ENCODE data around the gene CLDN6. TPM values are rescaled to one million over a fixed set of nuclear protein-coding genes. Genes with fewer than 3 reads are reported as not detected.
A peak's percentile ranks its signal among the peaks of the same experiment; 100 is the strongest.

Gene CLDN6
- total RNA-seq, 1 donor from 2014 or later: not detected

- no peaks in the 10 kb centered on the region for H3K36me3 ChIP-seq
- H3K27me3 ChIP-seq: no peaks in the 10 kb centered on the region
- H3K27ac ChIP-seq: no peak overlapping the region
- no peak for DNase-seq (ENCODE audit: extremely low spot score in 2 of 2)
- intact Hi-C loops (cut with DNase I): no loop called here
- peaks cover 34% of the 10 kb centered on the region for H3K4me1 ChIP-seq
- no peaks in the 10 kb centered on the region for H3K9me3 ChIP-seq
- TF ChIP-seq POLR2A (IDR thresholded peaks at IDR 0.05) (no peak), POLR2AphosphoS5 (IDR thresholded peaks at IDR 0.05; ENCODE audit: insufficient read depth in 1 of 2, low read depth in 1 of 2) (no peak)
- TF ChIP-seq, protein P1, sequence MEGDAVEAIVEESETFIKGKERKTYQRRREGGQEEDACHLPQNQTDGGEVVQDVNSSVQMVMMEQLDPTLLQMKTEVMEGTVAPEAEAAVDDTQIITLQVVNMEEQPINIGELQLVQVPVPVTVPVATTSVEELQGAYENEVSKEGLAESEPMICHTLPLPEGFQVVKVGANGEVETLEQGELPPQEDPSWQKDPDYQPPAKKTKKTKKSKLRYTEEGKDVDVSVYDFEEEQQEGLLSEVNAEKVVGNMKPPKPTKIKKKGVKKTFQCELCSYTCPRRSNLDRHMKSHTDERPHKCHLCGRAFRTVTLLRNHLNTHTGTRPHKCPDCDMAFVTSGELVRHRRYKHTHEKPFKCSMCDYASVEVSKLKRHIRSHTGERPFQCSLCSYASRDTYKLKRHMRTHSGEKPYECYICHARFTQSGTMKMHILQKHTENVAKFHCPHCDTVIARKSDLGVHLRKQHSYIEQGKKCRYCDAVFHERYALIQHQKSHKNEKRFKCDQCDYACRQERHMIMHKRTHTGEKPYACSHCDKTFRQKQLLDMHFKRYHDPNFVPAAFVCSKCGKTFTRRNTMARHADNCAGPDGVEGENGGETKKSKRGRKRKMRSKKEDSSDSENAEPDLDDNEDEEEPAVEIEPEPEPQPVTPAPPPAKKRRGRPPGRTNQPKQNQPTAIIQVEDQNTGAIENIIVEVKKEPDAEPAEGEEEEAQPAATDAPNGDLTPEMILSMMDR (IDR thresholded peaks at IDR 0.05): no peak
- no peak overlapping the region for H3K4me3 ChIP-seq
Measured at GRCh38 chr16:3062553-3062952, 44.6 kb upstream of the CLDN6 start.

- no peak for DNase-seq (ENCODE audit: extremely low spot score in 2 of 2)
- no peaks in the 10 kb centered on the region for H3K9me3 ChIP-seq
- H3K27ac ChIP-seq: no peak overlapping the region
- no peak overlapping the region for H3K4me3 ChIP-seq
- TF ChIP-seq POLR2A (IDR thresholded peaks at IDR 0.05) (no peak), POLR2AphosphoS5 (IDR thresholded peaks at IDR 0.05; ENCODE audit: insufficient read depth in 1 of 2, low read depth in 1 of 2) (no peak)
- TF ChIP-seq, protein P1 (IDR thresholded peaks at IDR 0.05): no peak
- H3K27me3 ChIP-seq: no peaks in the 10 kb centered on the region
- H3K4me1 ChIP-seq: peaks cover 27% of the 10 kb centered on the region
- intact Hi-C loops (cut with DNase I): no loop called here
- H3K36me3 ChIP-seq: no peaks in the 10 kb centered on the region
Measured at GRCh38 chr16:3060339-3061127, 42.5 kb upstream of the CLDN6 start.

DNA sequence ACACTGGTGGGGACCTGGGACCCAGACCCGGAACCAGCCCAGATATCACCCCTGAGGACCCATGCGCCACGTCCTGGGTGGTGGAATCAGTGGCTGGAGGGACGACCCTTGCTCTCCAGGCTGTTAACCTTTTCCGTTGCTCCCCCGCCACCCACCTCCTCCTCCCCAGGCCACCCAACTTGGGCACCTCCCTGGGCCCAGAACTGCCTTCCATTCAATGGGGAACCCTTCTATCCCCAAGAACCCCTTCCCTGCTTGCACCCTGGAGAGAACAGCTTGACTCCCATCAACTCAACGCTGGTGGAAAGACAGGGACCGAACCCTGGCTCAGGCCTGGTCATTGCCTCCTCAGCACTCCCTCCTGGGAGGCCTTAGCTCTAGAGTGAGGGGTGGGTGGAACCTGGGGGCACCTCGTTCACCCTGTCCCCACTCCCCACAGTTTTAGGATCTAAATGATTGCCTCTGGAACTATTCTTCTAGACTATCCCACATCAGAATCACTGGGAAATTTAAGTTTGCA is 41.8 kb upstream of the CLDN6 start:
- intact Hi-C loops (cut with DNase I): loop anchor here (5.0 kb wide), 2 partner anchors 53 to 103 kb away; partner anchors contain the start of gene ZNF205

GRCh38 chr16:3059041-3059722 is 41.2 kb upstream of the CLDN6 start:
- Histone ChIP-seq H3K9me3 (no peaks in the 10 kb centered on the region), H3K27ac (peak overlapping the region; percentile 76), H3K36me3 (no peaks in the 10 kb centered on the region), H3K27me3 (no peaks in the 10 kb centered on the region), H3K4me1 (peaks cover 19% of the 10 kb centered on the region), H3K4me3 (peak overlapping the region; percentile 78 to 80)
- no peak for TF ChIP-seq POLR2A (IDR thresholded peaks at IDR 0.05)
- peak in 1 of 2 donors; percentile 36 for TF ChIP-seq POLR2AphosphoS5 (IDR thresholded peaks at IDR 0.05; ENCODE audit: insufficient read depth in 1 of 2, low read depth in 1 of 2)
- TF ChIP-seq, protein P1 (IDR thresholded peaks at IDR 0.05): peak; percentile 92 to 96 (median 95)
- intact Hi-C loops (cut with DNase I): loop anchor here (5.0 kb wide), 2 partner anchors 53 to 103 kb away; partner anchors contain the start of gene ZNF205
- DNase-seq (ENCODE audit: extremely low spot score in 2 of 2): no peak

More for the DNA sequence above, 41.8 kb upstream of the CLDN6 start:
- Histone ChIP-seq H3K9me3 (no peaks in the 10 kb centered on the region), H3K27ac (peak overlapping the region; percentile 76), H3K27me3 (no peaks in the 10 kb centered on the region), H3K4me3 (peak overlapping the region; percentile 78 to 80), H3K4me1 (peaks cover 20% of the 10 kb centered on the region), H3K36me3 (no peaks in the 10 kb centered on the region)
- TF ChIP-seq POLR2AphosphoS5 (IDR thresholded peaks at IDR 0.05; ENCODE audit: insufficient read depth in 1 of 2, low read depth in 1 of 2): no peak
- TF ChIP-seq, protein P1 (IDR thresholded peaks at IDR 0.05): no peak
- TF ChIP-seq POLR2A (IDR thresholded peaks at IDR 0.05): no peak
- DNase-seq (ENCODE audit: extremely low spot score in 2 of 2): no peak

Measured in vagina (tissue), 2 donors.